ENCODE results near the gene PRIMA1. TPM values are rescaled to one million over a fixed set of nuclear protein-coding genes. Genes with fewer than 3 reads are reported as not detected.

Gene PRIMA1
- total RNA-seq, 4 donors from 2014 or later, result 21.1 to 46.8 (median 35.3) TPM

GRCh38 chr14:93703941-93704340, 84.3 kb downstream of the PRIMA1 start:
- H3K9me3 ChIP-seq, result peaks cover 0 to 15% (median 3%) of the 10 kb centered on the region in 4 donors
- H3K27me3 ChIP-seq, result no peaks in the 10 kb centered on the region
- no peaks in the 10 kb centered on the region for H3K36me3 ChIP-seq
- no peak overlapping the region for H3K27ac ChIP-seq
- DNase-seq (ENCODE audit: low spot score in 2 of 2), result no peak
- WGBS, 2 donors, result 84 to 87% methylated on average over 6 of the region's 6 CpGs
- TF ChIP-seq, protein P1, sequence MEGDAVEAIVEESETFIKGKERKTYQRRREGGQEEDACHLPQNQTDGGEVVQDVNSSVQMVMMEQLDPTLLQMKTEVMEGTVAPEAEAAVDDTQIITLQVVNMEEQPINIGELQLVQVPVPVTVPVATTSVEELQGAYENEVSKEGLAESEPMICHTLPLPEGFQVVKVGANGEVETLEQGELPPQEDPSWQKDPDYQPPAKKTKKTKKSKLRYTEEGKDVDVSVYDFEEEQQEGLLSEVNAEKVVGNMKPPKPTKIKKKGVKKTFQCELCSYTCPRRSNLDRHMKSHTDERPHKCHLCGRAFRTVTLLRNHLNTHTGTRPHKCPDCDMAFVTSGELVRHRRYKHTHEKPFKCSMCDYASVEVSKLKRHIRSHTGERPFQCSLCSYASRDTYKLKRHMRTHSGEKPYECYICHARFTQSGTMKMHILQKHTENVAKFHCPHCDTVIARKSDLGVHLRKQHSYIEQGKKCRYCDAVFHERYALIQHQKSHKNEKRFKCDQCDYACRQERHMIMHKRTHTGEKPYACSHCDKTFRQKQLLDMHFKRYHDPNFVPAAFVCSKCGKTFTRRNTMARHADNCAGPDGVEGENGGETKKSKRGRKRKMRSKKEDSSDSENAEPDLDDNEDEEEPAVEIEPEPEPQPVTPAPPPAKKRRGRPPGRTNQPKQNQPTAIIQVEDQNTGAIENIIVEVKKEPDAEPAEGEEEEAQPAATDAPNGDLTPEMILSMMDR (IDR thresholded peaks at IDR 0.05), result no peak
- no peak for TF ChIP-seq POLR2A (IDR thresholded peaks at IDR 0.05)
- TF ChIP-seq EP300 (IDR thresholded peaks at IDR 0.05), result no peak
- no peaks in the 10 kb centered on the region for H3K4me1 ChIP-seq
- no peak overlapping the region for H3K4me3 ChIP-seq

GRCh38 chr14:93702946-93703345, 85.3 kb downstream of the PRIMA1 start:
- Histone ChIP-seq H3K4me3 (no peak overlapping the region), H3K9me3 (peaks cover 0 to 23% (median 4%) of the 10 kb centered on the region in 4 donors), H3K27me3 (no peaks in the 10 kb centered on the region), H3K27ac (no peak overlapping the region), H3K36me3 (no peaks in the 10 kb centered on the region), H3K4me1 (no peaks in the 10 kb centered on the region)
- DNase-seq (ENCODE audit: low spot score in 2 of 2), result no peak
- WGBS, 2 donors, result 69 to 77% methylated on average over 6 of the region's 6 CpGs
- TF ChIP-seq POLR2A (IDR thresholded peaks at IDR 0.05) (no peak), EP300 (IDR thresholded peaks at IDR 0.05) (no peak)
- TF ChIP-seq, protein P1 (IDR thresholded peaks at IDR 0.05), result no peak

GRCh38 chr14:93701562-93701961, 86.7 kb downstream of the PRIMA1 start:
- no peaks in the 10 kb centered on the region for H3K4me1 ChIP-seq
- 87 to 89% methylated on average over 2 of the region's 2 CpGs for WGBS, 2 donors

GRCh38 chr14:93700928-93701327, 87.4 kb downstream of the PRIMA1 start:
- Histone ChIP-seq H3K36me3 (no peaks in the 10 kb centered on the region), H3K27ac (no peak overlapping the region), H3K9me3 (peaks cover 0 to 31% (median 4%) of the 10 kb centered on the region in 4 donors), H3K27me3 (no peaks in the 10 kb centered on the region), H3K4me1 (no peaks in the 10 kb centered on the region), H3K4me3 (no peak overlapping the region)
- DNase-seq (ENCODE audit: low spot score in 2 of 2), result no peak
- TF ChIP-seq, protein P1 (IDR thresholded peaks at IDR 0.05), result no peak
- TF ChIP-seq POLR2A (IDR thresholded peaks at IDR 0.05) (no peak), EP300 (IDR thresholded peaks at IDR 0.05) (no peak)

More at GRCh38 chr14:93701562-93701961, 86.7 kb downstream of the PRIMA1 start:
- Histone ChIP-seq H3K9me3 (peaks cover 0 to 31% (median 4%) of the 10 kb centered on the region in 4 donors), H3K36me3 (no peaks in the 10 kb centered on the region), H3K27ac (no peak overlapping the region), H3K4me3 (no peak overlapping the region), H3K27me3 (no peaks in the 10 kb centered on the region)
- no peak for DNase-seq (ENCODE audit: low spot score in 2 of 2)
- TF ChIP-seq EP300 (IDR thresholded peaks at IDR 0.05), result no peak
- no peak for TF ChIP-seq POLR2A (IDR thresholded peaks at IDR 0.05)
- TF ChIP-seq, protein P1 (IDR thresholded peaks at IDR 0.05), result no peak

DNA sequence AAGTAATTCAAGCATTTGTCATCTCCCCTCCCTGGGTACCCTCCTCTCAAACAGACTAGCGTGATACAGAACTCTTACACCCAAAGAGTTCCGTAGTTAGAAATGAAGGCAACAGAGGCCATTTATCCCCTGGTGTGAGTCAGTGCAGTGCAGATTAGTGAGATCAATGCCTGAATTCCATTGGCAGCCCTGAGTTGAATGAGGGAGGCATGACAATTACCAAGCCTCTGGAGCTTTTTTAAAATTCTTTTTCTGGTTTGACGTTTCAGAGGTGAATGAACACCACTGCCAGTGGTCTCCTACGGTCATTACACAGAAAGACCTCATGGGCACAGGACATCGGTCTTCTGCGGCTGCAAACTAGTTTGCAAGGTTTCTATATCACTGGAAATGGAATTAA, 94.4 kb downstream of the PRIMA1 start:
- H3K27ac ChIP-seq, result no peak overlapping the region
- TF ChIP-seq POLR2A (IDR thresholded peaks at IDR 0.05), result no peak
- TF ChIP-seq, protein P1 (IDR thresholded peaks at IDR 0.05), result no peak
- TF ChIP-seq EP300 (IDR thresholded peaks at IDR 0.05), result no peak
- WGBS, 2 donors, result 57 to 59% methylated on average over 6 of the region's 6 CpGs
- H3K4me3 ChIP-seq, result no peak overlapping the region
- no peaks in the 10 kb centered on the region for H3K36me3 ChIP-seq
- no peaks in the 10 kb centered on the region for H3K4me1 ChIP-seq
- no peaks in the 10 kb centered on the region for H3K27me3 ChIP-seq
- H3K9me3 ChIP-seq, result peaks cover 0 to 16% (median under 1%) of the 10 kb centered on the region in 4 donors
- no peak for DNase-seq (ENCODE audit: low spot score in 2 of 2)

Measured in tibial nerve (tissue), 4 donors.